ENCODE results near the gene ZNF207.
"Not testable (repeated sequence)": the region's sequence is repeated elsewhere in the genome, so short reads cannot be mapped to it uniquely, and the experiment has no call there.

ZNF207 gene

DNA sequence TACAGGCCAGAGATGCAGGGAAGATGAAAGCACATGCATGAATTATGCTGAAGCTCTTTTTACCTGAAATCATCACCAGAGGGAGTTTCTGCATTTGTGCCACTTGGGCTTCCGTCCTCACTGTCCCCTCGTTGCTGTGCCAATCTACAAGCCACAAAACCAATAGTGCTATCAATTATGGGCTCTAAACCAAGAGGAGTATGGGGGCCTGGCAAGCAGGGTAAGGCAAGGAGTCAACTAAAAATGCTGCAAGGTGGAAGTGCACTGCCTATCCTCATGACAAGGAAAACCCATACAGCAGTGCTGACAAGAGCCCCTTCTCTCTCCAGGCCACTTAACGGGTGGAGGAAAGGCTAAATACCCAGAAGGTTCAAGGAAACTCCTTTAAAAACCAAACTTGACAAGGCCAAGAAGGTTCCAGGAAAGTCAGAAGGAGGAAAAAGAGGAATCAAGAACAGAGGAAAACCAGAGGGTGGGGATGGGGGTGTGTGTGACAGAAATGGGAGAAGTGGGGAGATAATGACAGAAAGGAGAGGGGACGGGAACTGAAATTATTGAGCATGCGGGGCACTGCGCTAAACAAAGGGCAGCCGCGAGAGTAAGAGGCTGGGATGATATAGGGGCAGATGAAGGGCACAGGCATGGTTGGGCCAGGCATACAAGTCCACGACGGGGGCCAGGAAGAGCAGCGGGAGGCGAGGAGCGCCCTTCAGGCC, 8.7 kb upstream of the ZNF207 start:
- peak; percentile 25 for DNase-seq

DNA sequence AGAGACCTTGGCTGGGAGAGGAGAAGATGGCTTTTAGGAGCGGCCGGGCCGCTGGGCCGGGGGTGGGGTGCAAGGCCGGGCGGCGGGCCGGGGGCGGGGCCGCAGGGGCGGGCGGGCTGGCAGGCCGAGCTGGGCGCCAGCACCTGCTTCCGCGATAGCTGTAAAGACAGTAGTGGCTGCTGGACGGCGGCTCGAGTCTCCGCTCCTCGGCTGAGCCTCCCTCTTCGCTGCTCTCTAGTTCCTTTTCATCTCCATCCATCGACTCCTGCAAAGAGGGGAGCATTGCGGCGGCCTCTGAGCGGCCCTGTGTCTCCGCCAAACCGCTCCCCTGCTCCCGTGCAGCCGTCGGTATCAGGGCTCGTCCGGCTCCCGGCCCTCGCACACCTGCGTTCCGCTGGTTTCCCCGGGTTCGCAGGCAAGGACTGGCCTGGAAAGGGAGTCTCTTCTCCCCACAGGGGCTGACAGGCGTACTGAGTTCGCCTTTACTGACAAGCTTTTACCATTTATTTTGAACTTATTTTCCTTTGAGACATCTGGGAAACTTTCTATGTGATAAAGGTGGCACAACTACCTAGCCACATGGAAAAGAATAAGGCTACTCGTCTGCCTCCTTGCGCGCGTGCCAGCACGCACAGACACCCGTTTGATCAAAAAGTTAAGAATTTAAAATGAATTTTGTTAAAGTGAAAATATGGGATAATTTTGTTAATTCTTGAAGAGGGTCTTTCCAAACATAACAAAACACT, 7.9 kb upstream of the ZNF207 start, which contains the start of gene C17orf75:
C17orf75 (minus strand) TSS at position 317 of the 746 bp plus-strand sequence; CDS start at position 283, 34 bp downstream.
- DNase-seq, result peak; percentile 81

DNA sequence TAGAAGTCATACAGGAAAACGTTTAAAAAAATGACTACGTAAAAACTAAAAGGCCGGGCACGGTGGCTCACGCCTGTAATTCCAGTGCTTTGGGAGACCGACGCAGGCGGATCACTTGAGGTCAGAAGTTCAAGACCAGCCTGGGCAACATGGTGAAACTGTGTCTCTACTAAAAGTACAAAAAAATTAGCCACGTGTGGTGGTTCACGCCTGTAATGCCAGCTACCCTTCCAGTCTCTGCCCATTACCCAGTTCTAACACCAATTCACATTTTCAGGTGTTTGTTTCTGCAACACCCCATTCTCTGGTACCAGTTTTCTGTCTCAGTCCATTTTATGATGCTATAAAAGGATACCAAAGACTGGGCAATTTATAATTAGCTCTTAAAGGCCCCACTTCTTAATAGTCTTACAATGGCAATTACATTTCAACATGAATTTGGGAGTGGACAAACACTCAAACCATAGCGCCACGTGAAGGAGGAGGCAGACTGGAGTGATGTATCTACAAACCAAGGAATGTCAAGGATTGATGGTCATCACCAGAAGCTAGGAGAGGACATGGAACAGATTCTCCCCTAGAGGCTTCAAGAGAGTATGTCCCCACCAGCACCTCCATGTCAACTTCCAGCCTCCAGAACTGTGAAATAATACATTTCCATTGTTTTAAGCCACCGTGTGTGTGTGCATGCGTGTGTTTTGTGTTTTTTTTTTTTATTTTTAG, 7.2 kb upstream of the ZNF207 start:
- DNase-seq, result no peak

DNA sequence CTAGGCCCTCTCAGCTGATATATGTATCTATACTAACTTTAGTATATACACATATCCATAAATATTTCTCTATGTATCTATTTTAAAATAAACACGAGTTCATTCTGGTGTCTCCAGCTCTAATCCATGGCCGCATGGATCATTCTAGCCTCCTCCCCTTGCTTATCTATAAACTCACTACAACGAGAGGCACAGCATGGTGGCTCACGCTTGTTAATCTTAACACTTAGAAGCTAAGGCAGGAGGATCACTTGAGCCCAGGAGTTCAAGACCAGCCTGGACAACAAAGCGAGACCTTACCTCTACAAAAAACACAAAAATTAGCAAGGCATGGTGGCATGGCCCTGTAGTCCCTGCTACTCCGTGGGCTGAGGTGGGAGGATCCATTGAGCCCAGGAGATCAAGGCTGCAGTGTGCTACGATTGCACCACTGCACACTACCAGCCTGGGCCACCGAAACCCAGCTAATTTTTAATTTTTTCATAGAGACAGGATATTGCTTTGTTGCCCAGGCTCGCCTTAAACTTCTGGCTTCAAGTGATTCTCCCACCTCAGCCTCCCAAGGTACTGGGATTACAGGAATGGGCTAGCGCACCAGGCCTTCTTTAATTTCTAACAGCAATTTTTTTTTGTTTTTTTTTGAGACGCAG, 3.9 kb upstream of the ZNF207 start:
- DNase-seq, result no peak

DNA sequence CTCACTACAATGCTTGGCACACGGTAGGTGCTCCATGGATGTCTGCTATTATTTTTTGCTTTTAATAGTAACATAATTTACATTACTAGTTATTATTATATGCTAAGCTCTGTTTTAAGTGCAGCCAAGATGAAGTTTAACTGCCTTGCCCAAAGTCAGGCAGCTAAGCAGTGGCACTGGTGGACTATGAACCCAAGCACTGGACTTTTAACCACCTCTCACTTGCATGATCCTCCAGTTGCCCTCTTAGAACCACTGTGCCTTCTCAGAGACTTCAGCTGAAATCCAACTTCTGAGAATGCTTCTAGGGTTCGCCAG, 1.5 kb upstream of the ZNF207 start:
- DNase-seq, result no peak

DNA sequence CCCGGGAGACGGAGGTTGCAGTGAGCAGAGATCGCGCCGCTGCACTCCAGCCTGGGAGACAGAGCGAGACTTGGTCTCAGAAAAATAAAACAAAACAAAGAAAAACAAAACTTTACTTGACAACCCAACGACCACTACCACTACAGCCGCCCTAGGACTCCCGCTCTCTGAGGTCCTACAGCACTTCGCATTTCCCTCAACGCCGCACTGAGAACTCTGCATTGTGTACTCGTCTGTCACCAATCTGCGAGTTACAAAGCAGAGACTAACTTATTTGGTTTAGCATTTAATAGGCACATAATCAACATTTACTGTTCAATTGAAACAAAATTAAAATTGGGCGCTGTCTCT, 479 bp upstream of the ZNF207 start:
- DNase-seq, result no peak

DNA sequence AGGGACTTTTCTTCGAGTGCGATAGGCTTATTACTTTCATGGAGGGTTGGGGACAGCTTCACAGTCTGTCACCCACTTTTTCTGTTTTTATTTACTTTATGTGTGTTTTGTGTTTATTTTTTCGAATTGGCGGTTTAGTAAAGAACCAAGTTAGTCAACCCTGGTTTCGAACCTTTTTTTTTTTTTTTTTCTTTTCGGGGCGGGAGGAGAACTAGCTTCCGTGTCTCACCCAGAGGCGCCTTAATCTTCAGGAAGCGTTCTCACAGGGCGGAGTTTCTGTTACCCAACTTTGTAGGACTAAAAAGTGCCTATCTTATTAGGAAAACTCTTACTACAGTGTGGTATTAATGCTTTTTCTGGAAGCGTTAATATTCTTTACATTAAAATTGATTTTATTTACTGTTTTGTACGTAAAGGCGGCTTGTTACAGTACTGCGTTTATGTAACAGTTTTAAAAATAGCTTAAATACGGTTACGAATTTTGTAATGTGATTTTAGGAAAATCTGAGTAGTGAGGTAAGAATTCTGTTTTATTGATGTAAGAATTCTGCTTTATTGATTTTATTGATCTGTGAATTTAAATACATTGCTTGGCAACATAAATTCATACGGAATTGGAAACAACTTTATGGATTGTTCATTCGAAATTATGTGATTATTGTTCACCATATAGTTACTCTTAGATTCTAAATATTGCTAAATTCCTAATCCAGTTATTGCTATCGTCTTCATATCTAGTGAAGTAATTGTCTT, 885 bp downstream of the ZNF207 start:
- peak; percentile 21 for DNase-seq

DNA sequence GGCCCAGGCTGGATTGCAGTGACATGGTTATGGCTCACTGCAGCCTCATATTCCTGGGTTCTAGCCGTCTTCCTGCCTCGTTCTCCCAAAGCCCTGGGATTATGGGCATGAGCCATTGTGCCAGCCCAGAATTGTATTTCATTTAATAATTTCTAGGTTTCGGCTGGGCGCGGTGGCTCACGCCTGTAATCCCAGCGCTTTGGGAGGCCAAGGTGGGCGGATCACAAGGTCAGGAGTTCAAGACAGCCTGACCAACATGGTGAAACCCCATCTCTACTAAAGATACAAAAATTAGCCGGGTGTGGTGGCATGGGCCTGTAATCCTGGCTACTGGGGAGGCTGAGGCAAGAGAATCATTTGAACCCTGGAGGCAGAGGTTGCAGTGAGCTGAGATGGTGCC, 2.8 kb downstream of the ZNF207 start:
- DNase-seq, result not testable (repeated sequence)

DNA sequence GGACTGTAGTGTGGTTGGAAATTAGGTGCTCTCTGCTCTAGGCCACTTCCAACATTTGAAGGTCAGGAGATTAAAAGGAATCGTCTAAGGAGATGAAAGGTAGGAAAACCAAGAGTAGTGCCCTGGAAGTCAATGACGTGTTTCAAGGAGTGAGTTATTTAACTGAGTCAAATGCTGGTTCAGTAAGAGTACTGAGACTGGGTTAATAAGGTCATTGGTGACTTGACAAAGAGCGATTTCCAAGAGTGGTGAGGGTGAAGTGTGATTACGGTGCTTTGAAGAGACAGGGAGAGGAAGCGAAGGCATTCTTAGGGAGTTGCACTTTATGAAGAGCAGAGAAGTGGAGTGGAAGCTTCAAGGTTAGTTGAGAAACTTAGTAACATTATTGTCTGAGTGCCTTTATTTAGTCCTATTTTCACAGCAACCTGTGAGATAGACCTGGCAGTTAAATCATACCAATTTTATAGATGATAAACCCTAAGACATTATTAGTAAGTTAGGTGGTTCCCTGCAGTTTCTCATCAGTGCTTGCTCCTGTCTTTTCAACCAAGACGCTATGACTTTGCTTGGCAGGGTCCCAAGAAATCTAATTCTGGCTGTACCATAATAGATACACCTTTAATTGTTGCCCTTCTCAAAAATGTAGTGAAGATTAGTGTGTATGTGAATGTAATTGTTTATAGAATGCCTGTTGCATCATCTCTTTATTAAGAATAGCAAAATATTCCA, 5.9 kb downstream of the ZNF207 start:
- no peak for DNase-seq

DNA sequence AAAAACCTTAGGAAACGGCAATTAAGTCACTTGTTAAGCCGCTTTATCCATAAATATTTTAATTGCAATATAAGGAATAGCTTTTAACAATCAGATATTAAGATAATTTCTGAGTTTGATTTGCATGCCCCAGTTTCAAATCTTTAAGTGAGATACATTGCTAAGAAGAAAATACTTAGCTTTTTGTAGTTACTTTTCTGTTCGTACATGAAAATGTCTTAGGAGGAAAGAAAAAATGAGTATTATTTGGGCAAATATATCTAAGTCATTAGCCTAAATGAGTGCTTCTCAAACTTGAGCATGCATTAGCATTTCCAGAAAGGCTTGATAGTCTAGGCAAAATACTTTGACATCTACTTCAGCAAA, 6.4 kb downstream of the ZNF207 start:
- no peak for DNase-seq

DNA sequence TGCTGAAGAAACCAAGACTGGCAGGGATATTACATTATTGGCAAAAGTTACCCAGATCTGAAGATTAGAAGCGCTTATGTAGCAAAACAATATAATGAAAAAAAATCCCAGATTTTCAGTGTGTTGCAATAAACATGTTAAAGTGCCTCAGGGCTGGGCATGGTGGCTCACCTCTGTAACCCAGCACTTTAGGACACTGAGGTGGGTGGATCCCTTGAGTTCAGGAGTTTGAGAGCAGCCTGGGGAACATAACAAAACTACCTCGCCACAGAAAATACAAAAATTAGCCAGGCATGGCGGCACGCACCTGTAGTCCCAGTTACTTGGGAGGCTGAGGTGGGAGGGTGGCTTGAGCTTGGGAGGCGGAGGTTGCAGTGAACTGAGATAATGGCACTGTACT, 6.8 kb downstream of the ZNF207 start:
- no peak for DNase-seq

DNA sequence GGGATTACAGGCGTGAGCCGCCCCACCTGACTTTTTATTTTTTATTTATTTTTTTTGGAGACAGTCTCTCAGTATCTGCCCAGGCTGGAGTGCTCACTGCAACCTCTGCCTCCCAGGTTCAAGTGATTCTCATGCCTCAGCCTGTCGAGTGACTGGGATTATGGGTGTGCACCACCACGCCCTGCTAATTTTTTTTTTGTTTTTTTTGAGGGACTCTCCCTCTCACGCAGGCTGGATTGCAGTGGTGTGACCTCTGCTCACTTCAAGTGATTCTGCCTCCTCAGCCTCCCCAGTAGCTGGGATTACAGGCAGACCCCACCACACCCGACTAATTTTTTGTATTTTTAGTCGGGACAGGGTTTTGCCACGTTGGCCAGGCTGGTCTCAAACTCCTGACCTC, 7.7 kb downstream of the ZNF207 start:
- no peak for DNase-seq

DNA sequence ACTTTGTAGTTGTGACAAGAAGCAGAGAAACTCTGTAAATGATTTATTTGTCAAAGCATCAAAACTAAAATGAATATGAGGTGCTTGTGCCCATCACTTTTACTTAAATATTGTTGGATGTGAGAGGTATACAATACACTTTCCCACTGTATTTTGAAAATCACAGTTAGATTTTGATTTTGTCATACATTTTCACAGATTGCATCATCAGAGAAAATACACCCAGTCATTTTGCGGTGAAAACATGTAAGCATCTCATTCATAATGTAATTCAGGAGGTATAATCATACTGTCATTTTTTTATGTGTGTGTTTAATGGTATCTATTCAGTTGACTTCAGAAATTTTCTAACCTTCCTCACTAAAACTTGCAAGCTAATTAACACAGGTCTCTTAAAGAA, 11.3 kb downstream of the ZNF207 start:
- DNase-seq, result no peak

DNA sequence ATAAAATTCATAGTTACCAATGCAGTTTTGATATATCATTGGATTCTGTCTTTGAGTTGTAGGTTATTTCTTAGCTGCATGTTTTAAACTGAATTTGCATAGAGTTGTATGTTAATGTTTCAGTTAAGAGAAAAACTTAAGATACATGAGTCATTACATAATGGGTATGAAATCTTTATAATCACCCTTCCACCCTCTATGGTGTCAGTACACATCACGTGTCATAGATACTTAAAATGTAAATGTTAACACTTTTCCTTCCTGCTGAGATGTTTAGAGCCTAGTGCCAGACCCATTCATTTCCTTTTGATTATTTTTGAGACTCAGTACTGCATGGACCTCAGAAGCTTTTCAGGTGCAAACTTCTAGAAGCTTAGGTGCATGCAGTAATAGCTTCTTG, 20.5 kb downstream of the ZNF207 start:
- DNase-seq, result no peak

DNA sequence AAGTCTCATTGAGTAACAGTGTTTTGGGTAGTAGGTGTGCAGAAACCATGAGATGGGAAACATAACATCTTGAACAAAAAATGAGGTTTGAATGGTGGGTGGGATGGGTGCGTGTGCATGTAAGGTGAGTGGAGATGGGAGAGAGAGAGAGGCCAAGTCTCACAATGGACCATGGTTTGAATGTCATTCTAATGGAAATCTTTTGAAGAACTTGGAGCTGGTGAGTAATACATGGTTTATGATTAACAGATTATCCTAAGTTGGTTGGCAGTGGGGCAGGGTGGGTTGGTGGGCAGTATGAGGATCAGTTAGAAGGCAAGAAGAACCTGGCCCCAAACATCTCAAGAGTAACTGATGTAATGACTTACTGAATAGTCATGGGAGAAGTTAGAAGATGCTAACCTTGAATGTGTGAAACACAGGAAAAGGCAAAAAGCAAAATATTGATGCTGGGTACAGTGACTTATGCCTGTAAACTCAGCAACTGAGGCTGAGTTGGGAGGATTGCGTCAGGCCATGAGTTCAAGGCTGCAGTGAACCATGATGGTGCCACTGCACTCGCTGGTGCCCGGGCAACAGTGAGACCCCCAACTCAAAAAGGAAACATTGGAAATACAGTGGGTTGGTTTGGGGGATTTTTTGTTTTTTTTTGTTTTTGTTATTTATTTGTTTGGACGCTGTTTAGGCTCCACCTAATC, 32.7 kb downstream of the ZNF207 start:
- no peak for DNase-seq

DNA sequence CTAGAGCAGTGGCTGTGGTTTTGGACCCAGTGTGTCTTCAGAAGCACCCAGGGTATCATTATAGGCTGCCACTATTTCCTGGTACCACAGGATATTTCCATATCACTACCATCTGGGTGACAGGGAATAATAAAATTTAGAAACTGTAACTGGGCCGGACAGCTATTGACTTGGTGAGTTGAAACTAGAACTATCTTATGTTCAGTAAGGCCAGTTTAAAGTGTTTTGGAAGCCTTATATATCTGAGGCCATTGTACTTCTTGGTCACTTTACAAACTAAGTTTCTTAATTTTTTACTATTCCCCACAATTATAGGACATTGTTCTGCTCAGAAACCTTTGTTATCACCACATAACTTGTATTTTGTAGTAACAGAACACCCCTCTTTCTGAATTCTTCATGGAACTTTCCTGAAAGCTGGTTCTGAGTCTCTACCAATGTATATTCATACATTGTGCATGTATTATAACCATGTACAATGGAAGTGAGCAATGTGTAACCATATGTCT, 34.0 kb downstream of the ZNF207 start:
- DNase-seq, result no peak

DNA sequence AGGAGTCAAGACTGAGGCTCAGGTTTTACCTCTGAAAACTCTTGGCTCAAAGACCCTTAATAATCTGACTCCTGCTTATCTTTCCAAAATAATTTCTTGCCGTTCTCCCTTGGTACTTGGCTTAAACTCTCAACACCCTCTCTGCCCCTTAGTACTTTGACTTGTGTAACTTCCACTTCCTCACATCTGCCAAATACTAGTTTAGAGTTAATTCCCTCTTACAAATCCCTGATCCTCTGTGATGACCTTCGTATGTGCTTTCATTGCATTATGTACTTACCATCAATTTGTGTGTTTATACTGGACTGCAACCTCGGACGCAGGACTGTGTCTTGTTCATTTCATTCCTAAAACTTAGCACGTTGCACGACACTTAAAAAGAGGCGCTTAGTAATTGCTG, 35.2 kb downstream of the ZNF207 start:
- no peak for DNase-seq

DNA sequence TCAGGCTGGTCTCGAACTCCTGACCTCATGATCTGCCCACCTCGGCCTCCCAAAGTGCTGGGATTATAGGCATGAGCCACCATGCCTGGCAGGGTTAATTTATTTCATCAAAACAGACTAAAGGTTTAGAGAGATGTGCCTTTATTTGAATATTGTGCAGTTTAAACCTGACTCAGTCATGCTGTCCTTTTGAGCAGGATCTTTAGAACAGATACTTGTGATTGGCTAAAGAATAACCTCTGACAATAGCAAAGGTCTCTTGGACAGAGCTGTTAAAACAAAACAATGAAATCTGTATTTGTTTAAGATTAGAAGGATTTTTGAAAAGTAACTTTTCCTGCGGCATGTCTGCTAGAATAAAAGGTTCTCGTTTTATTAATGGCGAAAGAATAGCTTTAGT, 36.0 kb downstream of the ZNF207 start:
- DNase-seq, result no peak

DNA sequence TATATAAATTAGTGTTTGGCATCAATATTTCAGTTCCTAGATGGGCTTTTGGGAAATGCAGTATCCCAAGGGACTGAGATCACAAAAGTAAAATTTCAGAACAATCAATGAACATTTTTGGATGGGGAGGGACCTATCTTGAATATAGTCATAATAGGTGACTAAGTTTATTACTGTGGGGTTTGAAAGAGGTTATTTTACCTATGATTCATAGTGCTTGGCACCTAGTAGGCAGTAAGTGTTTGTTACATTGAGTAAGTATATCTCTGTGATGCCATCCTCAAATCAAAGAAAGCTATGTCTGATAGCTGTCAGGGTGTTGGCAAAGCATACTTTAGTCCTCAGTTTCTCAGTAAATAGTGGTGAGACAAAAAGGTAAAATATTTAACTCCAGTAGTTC, 36.9 kb downstream of the ZNF207 start:
- no peak for DNase-seq

DNA sequence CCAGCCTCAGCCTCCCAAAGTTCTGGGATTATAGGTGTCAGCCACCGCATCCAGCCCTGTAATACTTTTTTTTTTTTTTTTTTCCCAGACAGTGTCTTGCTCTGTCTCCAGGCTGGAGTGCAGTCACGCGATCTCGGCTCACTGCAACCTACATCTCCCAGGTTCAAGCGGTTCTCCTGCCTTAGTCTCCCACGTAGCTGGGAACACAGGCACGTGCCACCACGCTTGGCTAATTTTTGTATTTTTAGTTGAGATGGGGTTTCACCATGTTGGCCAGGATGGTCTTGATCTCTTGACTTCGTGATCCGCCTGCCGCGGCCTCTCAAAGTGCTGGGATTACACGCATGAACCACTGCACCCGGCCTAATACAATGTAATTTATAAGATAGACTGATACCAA, 38.2 kb downstream of the ZNF207 start:
- DNase-seq, result not testable (repeated sequence)
